RWPE2 (cell line): ENCODE measurements around the gene RIPK4.

Experiments
- ATAC-seq: fragments of 200-7000 bp; cut with Tn5 transposase; 3 replicates; pipeline ENCODE4 v1.9.1; 2021; ENCODE audit warnings: low read depth
- DNase-seq: peaks from one replicate; pipeline ENCODE4 v3.0.0-alpha.2; 2020; ENCODE audit warnings: low spot score
- H3K27ac ChIP-seq: fragments of 450-650 bp; 2 replicates; pipeline ENCODE4 v1.5.1; 2017; ENCODE audit warnings: mild to moderate bottlenecking; ENCODE audit not compliant: poor library complexity, severe bottlenecking
- H3K27me3 ChIP-seq: fragments of 250-450 bp; sonication (Bioruptor Pico); 2 replicates; pipeline ENCODE4 v1.5.1; 2021; ENCODE audit warnings: mild to moderate bottlenecking, moderate library complexity; ENCODE audit not compliant: insufficient read depth, poor library complexity, severe bottlenecking
- H3K36me3 ChIP-seq: fragments of 250-450 bp; sonication (Bioruptor Pico); 2 replicates; pipeline ENCODE4 v1.5.1; 2020; ENCODE audit warnings: low read depth, mild to moderate bottlenecking, moderate library complexity
- H3K4me1 ChIP-seq: fragments of 250-450 bp; sonication (Bioruptor Pico); 2 replicates; pipeline ENCODE4 v1.5.1; 2021; ENCODE audit warnings: mild to moderate bottlenecking, moderate library complexity; ENCODE audit not compliant: insufficient read depth, poor library complexity, severe bottlenecking
- H3K4me3 ChIP-seq: fragments of 250-450 bp; sonication (Bioruptor Pico); 2 replicates; pipeline ENCODE4 v1.5.1; 2021; ENCODE audit warnings: mild to moderate bottlenecking, moderate library complexity; ENCODE audit not compliant: severe bottlenecking
- H3K9me3 ChIP-seq: fragments of 250-450 bp; sonication (Bioruptor Pico); 2 replicates; pipeline ENCODE4 v1.5.1; 2021; ENCODE audit warnings: mild to moderate bottlenecking, moderate library complexity; ENCODE audit not compliant: severe bottlenecking
- TF ChIP-seq, protein P1 (sequence below): fragments of 450-650 bp; IDR thresholded peaks from one replicate; pipeline ENCODE4 v1.5.1; 2017; ENCODE audit warnings: mild to moderate bottlenecking, moderate library complexity; ENCODE audit not compliant: poor library complexity, severe bottlenecking

The RIPK4 gene

GRCh38 chr21:41766883-41767605 lies at the start of gene RIPK4:
Gene RIPK4, minus strand, starts transcription at chr21:41767052. Its CDS starts 11 bp downstream, at chr21:41767041.
- H3K27ac ChIP-seq, result peak within 1 kb of the TSS; percentile 94
- H3K4me1 ChIP-seq, result peaks cover 40% of the 10 kb centered on the region
- peak; percentile 91 for DNase-seq
- peak within 1 kb of the TSS; percentile 87 for H3K4me3 ChIP-seq
- no peaks in the 10 kb centered on the region for H3K9me3 ChIP-seq
- ATAC-seq, result peak; percentile 31
- TF ChIP-seq, protein P1, sequence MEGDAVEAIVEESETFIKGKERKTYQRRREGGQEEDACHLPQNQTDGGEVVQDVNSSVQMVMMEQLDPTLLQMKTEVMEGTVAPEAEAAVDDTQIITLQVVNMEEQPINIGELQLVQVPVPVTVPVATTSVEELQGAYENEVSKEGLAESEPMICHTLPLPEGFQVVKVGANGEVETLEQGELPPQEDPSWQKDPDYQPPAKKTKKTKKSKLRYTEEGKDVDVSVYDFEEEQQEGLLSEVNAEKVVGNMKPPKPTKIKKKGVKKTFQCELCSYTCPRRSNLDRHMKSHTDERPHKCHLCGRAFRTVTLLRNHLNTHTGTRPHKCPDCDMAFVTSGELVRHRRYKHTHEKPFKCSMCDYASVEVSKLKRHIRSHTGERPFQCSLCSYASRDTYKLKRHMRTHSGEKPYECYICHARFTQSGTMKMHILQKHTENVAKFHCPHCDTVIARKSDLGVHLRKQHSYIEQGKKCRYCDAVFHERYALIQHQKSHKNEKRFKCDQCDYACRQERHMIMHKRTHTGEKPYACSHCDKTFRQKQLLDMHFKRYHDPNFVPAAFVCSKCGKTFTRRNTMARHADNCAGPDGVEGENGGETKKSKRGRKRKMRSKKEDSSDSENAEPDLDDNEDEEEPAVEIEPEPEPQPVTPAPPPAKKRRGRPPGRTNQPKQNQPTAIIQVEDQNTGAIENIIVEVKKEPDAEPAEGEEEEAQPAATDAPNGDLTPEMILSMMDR, result no peak
- peaks cover 15% of the 10 kb centered on the region for H3K36me3 ChIP-seq
- H3K27me3 ChIP-seq, result no peaks in the 10 kb centered on the region

DNA sequence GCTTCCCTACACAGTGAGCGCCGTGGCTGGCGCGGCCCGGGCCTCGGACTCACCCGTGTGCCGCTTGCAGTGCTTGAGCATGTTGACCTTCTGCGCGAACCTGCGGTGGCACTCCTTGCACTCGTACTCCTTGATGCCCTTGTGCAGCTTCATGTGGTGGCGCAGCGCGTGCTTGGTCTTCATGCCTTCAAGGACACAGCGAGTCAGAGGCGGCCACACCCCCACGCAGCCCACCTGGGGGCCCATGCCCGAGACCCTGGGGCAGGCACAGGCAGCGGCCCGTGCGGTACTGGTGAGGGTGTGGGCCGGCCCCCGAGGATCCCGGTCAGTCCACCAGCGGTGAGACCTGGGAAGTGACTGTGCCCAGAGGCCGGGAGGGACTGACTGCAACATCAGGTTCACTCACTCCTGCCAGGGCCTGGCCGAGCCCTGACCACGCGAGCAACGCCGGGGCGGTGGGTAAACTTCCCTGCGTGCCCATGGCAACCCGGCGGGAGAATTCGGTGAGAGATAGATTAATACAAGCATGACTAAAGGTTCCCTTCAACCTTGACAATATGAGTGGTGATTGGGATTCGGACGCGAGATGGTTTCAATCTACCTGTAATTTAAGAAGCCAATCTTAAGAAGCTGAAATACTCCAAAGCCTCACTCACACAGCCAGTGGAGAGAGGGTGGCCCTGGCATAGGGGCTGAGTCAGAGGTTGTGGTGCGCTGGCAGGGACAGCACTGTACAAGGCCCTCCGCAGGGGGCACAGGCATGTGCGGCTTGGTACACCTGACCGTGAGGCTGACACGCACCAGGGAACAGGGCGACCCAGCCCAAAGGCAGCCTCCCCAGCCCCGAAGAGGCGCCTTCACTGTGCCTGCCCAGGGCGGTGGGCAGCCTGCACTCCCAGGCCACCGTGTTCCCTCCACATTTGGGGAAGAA lies 49.1 kb upstream of the RIPK4 start:
- ATAC-seq (no peak), DNase-seq (no peak)
- Histone ChIP-seq H3K36me3 (peaks cover 64% of the 10 kb centered on the region), H3K27ac (no peak overlapping the region), H3K4me3 (no peak overlapping the region), H3K4me1 (no peaks in the 10 kb centered on the region), H3K27me3 (no peaks in the 10 kb centered on the region), H3K9me3 (no peaks in the 10 kb centered on the region)
- TF ChIP-seq, protein P1, result no peak

GRCh38 chr21:41813226-41813625 lies 46.4 kb upstream of the RIPK4 start:
- H3K9me3 ChIP-seq, result no peaks in the 10 kb centered on the region
- H3K27ac ChIP-seq, result no peak overlapping the region
- H3K4me3 ChIP-seq, result no peak overlapping the region
- H3K27me3 ChIP-seq, result no peaks in the 10 kb centered on the region
- no peak for ATAC-seq
- H3K4me1 ChIP-seq, result no peaks in the 10 kb centered on the region
- peaks cover 72% of the 10 kb centered on the region for H3K36me3 ChIP-seq
- TF ChIP-seq, protein P1, result no peak
- DNase-seq, result no peak

GRCh38 chr21:41812679-41813078 lies 45.8 kb upstream of the RIPK4 start:
- Histone ChIP-seq H3K27ac (no peak overlapping the region), H3K4me3 (no peak overlapping the region), H3K36me3 (peaks cover 74% of the 10 kb centered on the region), H3K27me3 (no peaks in the 10 kb centered on the region), H3K4me1 (no peaks in the 10 kb centered on the region), H3K9me3 (no peaks in the 10 kb centered on the region)
- DNase-seq (no peak), ATAC-seq (no peak)
- TF ChIP-seq, protein P1, result no peak
